RWPE2 (cell line): Measurements from ENCODE around the gene IFNA2.
A peak's percentile ranks its signal among the peaks of the same experiment; 100 is the strongest.

ENCODE experiments used
- ATAC-seq: fragments of 200-7000 bp; cut with Tn5 transposase; 3 replicates; pipeline ENCODE4 v1.9.1; 2021; ENCODE audit warnings: low read depth
- DNase-seq: peaks from one replicate; pipeline ENCODE4 v3.0.0-alpha.2; 2020; ENCODE audit warnings: low spot score
- H3K27ac ChIP-seq: fragments of 450-650 bp; 2 replicates; pipeline ENCODE4 v1.5.1; 2017; ENCODE audit warnings: mild to moderate bottlenecking; ENCODE audit not compliant: poor library complexity, severe bottlenecking
- H3K27me3 ChIP-seq: fragments of 250-450 bp; sonication (Bioruptor Pico); 2 replicates; pipeline ENCODE4 v1.5.1; 2021; ENCODE audit warnings: mild to moderate bottlenecking, moderate library complexity; ENCODE audit not compliant: insufficient read depth, poor library complexity, severe bottlenecking
- H3K36me3 ChIP-seq: fragments of 250-450 bp; sonication (Bioruptor Pico); 2 replicates; pipeline ENCODE4 v1.5.1; 2020; ENCODE audit warnings: low read depth, mild to moderate bottlenecking, moderate library complexity
- H3K4me1 ChIP-seq: fragments of 250-450 bp; sonication (Bioruptor Pico); 2 replicates; pipeline ENCODE4 v1.5.1; 2021; ENCODE audit warnings: mild to moderate bottlenecking, moderate library complexity; ENCODE audit not compliant: insufficient read depth, poor library complexity, severe bottlenecking
- H3K4me3 ChIP-seq: fragments of 250-450 bp; sonication (Bioruptor Pico); 2 replicates; pipeline ENCODE4 v1.5.1; 2021; ENCODE audit warnings: mild to moderate bottlenecking, moderate library complexity; ENCODE audit not compliant: severe bottlenecking
- H3K9me3 ChIP-seq: fragments of 250-450 bp; sonication (Bioruptor Pico); 2 replicates; pipeline ENCODE4 v1.5.1; 2021; ENCODE audit warnings: mild to moderate bottlenecking, moderate library complexity; ENCODE audit not compliant: severe bottlenecking
- CTCF ChIP-seq: fragments of 450-650 bp; IDR thresholded peaks from one replicate; pipeline ENCODE4 v1.5.1; 2017; ENCODE audit warnings: mild to moderate bottlenecking, moderate library complexity; ENCODE audit not compliant: poor library complexity, severe bottlenecking

IFNA2 gene

GRCh38 chr9:21413151-21413550 is 28.0 kb upstream of the IFNA2 start:
- ATAC-seq (no peak), DNase-seq (no peak)
- Histone ChIP-seq H3K36me3 (no peaks in the 10 kb centered on the region), H3K4me1 (no peaks in the 10 kb centered on the region), H3K4me3 (no peak overlapping the region), H3K27me3 (peaks cover 12% of the 10 kb centered on the region), H3K27ac (no peak overlapping the region), H3K9me3 (no peaks in the 10 kb centered on the region)
- TF ChIP-seq CTCF: peak; percentile 5

- H3K4me3 ChIP-seq: no peak overlapping the region
- ATAC-seq (no peak), DNase-seq (no peak)
- H3K4me1 ChIP-seq: no peaks in the 10 kb centered on the region
- no peak overlapping the region for H3K27ac ChIP-seq
- H3K9me3 ChIP-seq: no peaks in the 10 kb centered on the region
- H3K27me3 ChIP-seq: peaks cover 12% of the 10 kb centered on the region
- TF ChIP-seq CTCF: no peak
- H3K36me3 ChIP-seq: no peaks in the 10 kb centered on the region
These were observed 26.9 kb upstream of the IFNA2 start for GRCh38 chr9:21412107-21412506.

- Histone ChIP-seq H3K36me3 (no peaks in the 10 kb centered on the region), H3K27ac (no peak within 1 kb of the TSS), H3K27me3 (peaks cover 21% of the 10 kb centered on the region), H3K4me1 (no peaks in the 10 kb centered on the region), H3K4me3 (no peak within 1 kb of the TSS), H3K9me3 (no peaks in the 10 kb centered on the region)
- TF ChIP-seq CTCF: no peak
- DNase-seq (no peak), ATAC-seq (no peak)
These were observed 23.6 kb upstream of the IFNA2 start, which contains the start of gene IFNA8 for GRCh38 chr9:21408817-21409216. Gene IFNA8 (plus strand): TSS chr9:21409117. CDS start chr9:21409177, 60 bp downstream.

- Histone ChIP-seq H3K27me3 (peaks cover 35% of the 10 kb centered on the region), H3K27ac (no peak overlapping the region), H3K4me1 (no peaks in the 10 kb centered on the region), H3K9me3 (no peaks in the 10 kb centered on the region), H3K36me3 (no peaks in the 10 kb centered on the region), H3K4me3 (no peak overlapping the region)
- DNase-seq (no peak), ATAC-seq (no peak)
- no peak for TF ChIP-seq CTCF
These were observed 18.9 kb upstream of the IFNA2 start for GRCh38 chr9:21404146-21404545.

GRCh38 chr9:21402386-21403251 is 17.4 kb upstream of the IFNA2 start:
- DNase-seq (no peak), ATAC-seq (peak; percentile 83)
- H3K9me3 ChIP-seq: no peaks in the 10 kb centered on the region
- H3K27ac ChIP-seq: no peak overlapping the region
- TF ChIP-seq CTCF: peak; percentile 23
- no peaks in the 10 kb centered on the region for H3K4me1 ChIP-seq
- H3K4me3 ChIP-seq: peak overlapping the region; percentile 19
- H3K36me3 ChIP-seq: no peaks in the 10 kb centered on the region
- H3K27me3 ChIP-seq: peaks cover 41% of the 10 kb centered on the region
